GM18951 (cell line): Measurements from ENCODE around the gene GM2A.

ENCODE experiments used
- POLR2A ChIP-seq: IDR thresholded peaks from 4 replicates; pipeline ENCODE4 v1.6.1; 2011; ENCODE audit warnings: mild to moderate bottlenecking; ENCODE audit not compliant: insufficient read length, insufficient read depth; ENCODE audit errors: extremely low read depth
- in situ Hi-C: fragments of 300-500 bp; cut with MboI; formaldehyde crosslinking; loops from one replicate; pipeline ENCODE4 v1.12.0; 2022; ENCODE audit warnings: low sequenced_read_pairs, mixed read lengths, inconsistent platforms; ENCODE audit not compliant: unreplicated experiment

Gene GM2A

DNA sequence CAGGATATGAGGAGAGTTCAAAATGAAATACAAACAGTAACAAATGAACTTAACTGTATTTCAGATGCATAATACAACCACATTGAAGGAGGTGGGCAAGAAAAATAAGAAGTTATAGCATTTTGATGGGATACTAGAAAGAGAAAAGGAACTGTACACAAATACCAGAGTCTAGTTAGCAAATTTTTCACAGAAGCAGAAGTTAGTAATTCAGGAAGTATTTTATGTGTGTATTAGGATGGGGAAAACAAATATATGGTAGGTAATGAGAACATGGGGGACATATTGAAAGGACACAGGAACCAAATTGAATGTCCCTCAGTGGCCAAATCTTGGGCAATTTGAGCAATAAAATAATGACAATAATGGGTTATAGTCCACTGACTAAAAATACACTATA, 18.4 kb downstream of the GM2A start:
- in situ Hi-C loops, result no loop called here
- TF ChIP-seq POLR2A, result no peak

- no peak for TF ChIP-seq POLR2A
- in situ Hi-C loops, result no loop called here
These were observed 21.7 kb downstream of the GM2A start for GRCh38 chr5:151274666-151275065.

DNA sequence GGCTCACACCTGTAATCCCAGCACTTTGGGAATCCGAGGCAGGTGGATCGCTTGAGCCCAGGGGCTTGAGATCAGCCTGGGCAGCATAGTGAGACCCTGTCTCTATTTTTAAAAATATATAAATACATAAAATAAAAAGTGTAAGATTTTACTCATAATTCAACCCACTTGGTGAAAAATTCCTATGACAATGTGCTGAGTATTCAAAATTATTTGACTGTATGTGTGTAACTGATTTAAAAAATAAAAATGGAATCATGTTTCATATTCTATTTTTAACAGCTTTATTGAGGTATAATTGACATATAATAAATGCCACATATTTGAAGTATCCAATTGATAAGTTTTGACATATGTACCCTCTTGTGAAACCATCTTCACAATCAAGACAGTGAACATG, 22.8 kb downstream of the GM2A start:
- in situ Hi-C loops, result no loop called here
- no peak for TF ChIP-seq POLR2A

DNA sequence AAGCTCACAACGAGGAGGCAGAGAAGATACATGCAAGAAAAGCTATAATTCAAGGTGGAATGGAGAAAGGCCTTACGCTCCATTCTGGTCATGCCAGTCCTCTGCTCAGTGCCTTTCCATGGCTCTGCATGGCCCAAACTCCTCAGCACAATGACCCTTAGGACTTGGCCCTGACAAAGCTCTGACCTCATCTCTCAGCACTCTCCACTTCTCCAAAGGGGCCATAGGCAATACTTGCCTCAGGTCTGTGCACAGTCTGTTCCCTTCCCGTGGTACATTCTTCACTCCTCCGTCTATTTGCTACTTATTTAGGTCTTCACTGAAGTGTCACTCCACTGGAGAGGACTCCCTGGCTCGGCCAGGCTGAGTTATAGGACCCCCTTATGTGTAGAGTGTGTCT, 25.9 kb downstream of the GM2A start:
- in situ Hi-C loops, result no loop called here

DNA sequence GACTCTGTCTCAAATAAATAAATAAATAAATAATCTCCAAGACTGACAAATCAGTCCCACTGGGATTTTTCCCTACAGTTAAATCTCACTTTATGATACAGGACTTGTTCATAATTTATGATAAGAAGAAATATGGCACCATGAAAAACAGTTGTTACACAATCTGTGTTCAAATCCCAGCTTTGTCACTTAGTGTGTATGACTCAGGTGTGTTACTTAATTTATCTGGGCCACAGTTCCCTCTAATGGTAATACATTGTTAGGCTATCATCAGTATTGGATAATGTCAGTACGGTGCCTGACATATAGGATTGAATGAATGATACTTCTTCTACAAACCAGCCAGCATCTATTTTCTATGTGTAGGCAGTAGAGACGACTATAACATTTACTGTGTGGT, 27.5 kb downstream of the GM2A start:
- in situ Hi-C loops, result no loop called here
- no peak for TF ChIP-seq POLR2A

More for the DNA sequence above, 25.9 kb downstream of the GM2A start:
- no peak for TF ChIP-seq POLR2A

DNA sequence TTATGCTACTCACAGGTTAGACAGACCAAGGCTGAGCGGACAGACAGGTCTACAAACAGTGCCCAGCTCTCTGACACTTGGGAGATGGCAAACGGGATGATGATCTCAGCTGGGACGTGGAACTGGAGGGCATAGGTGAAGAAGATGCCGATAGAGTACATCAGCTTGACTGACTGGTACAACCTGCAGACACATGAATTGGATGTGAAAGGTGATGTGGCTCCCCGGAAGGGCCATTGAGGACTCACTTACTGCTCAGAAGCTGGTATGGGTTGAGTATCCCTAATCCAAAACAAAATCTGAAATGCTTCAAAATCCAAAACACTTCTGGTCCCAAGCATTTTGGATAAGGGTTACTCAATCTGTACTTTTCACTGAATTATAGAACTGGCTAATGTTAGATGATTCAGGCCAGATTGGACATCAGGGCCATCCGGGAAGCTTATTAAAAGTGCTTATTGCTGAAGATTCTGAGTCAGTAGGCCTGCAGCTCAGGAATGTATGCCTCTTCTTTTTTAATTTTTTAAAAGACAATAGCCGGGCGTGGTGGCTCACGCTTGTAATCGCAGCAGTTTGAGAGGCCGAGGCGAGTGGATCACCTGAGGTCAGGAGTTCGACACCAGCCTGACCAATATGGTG, 28.1 kb downstream of the GM2A start:
- in situ Hi-C loops, result no loop called here
- TF ChIP-seq POLR2A, result no peak

GRCh38 chr5:151283120-151283825, 30.3 kb downstream of the GM2A start:
- TF ChIP-seq POLR2A, result no peak
- in situ Hi-C loops, result no loop called here

- TF ChIP-seq POLR2A, result no peak
- in situ Hi-C loops, result no loop called here
These were observed 31.5 kb downstream of the GM2A start for GRCh38 chr5:151284392-151284967.

DNA sequence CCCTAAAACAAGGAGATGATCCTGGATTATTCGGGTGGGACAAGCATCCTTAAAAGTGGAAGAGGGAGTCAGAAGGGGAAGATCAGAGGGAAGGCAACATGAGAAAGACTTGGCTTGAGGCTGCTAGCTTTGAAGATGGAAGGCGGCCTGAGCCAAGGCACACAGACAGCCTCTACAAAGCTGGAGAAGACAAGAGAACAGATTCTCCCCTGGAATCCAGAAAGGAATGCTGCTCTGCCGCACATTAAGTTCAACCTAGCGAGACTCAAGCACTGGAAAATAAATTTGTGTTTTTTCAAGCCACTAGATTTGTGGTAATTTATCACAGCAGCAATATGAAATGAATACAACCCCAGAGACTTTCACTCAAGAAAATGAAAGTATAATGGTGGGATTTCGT, 32.7 kb downstream of the GM2A start:
- in situ Hi-C loops, result no loop called here
- no peak for TF ChIP-seq POLR2A

DNA sequence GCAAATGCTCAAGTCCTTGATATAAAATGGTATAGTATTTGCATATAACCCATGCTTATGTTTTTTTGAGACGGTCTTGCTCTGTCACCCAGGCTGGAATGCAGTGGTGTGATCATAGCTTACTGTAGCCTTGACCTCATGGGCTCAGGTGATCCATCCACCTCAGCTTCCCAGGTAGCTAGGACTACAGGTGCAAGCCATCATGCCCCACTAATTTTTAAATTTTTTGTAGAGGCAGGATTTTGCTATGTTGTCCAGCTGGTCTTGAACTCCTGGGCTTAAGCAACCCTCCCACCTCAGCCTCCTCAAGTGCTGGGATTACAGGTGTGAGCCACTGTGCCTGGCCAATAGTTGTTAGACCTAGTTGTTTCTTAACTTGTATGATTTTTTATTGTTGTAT, 33.3 kb downstream of the GM2A start:
- TF ChIP-seq POLR2A, result no peak

DNA sequence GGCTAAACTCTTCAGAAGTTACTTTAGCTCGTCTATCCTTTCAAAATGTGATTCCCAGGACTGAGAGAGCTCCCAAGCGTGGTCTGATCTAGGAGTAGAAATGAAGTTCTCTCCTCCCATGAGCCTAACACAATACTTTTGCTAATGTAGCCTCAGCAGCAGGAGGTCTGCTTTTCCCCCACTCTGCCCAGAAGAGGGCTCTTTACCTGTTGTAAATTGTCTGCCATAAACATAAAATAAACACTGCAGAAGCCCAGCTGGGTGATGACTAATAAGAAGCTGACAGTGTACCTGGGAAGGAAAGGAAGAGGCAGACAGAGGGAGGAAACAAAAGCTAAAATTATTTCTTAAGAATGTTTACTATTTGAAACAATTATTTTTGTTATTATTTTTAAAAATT, 35.2 kb downstream of the GM2A start:
- no peak for TF ChIP-seq POLR2A
- in situ Hi-C loops, result no loop called here

More for the DNA sequence above, 33.3 kb downstream of the GM2A start:
- in situ Hi-C loops, result no loop called here

DNA sequence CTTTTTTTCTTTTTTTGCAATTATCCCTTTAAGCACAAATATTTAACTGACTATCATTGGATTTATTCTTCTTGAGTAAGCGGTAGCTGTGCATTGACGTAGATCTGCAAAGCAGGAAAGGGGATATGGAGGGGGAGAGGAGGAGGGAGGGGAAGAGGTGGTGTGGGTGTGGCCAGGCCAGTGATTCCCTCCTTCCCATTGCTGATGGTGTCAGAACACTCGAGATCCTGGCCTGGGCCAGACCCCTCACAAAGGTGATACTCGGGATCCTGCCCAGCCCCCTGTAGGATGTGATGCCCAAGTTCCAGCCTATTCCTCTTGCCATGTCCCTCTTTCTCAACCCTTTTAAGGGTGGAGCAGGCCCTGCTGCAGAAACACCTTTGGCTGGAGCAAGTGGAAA, 40.6 kb downstream of the GM2A start:
- in situ Hi-C loops, result no loop called here
- TF ChIP-seq POLR2A, result no peak

- TF ChIP-seq POLR2A, result no peak
- in situ Hi-C loops, result no loop called here
These were observed 42.2 kb downstream of the GM2A start for GRCh38 chr5:151295138-151295537.
